Endothelial cell (in vitro differentiated cells): ENCODE data around the gene SAMD4B. TPM values are rescaled to one million over a fixed set of nuclear protein-coding genes. Genes with fewer than 3 reads are reported as not detected.

Experiments used
- DNase-seq: peaks from one replicate; pipeline ENCODE4 v3.0.0; 2021; ENCODE audit warnings: low spot score
- H3K27ac Mint-ChIP-seq: one replicate; pipeline ENCODE4 v1.8.0; 2021; ENCODE audit warnings: mixed read lengths, inconsistent platforms; ENCODE audit not compliant: unreplicated experiment
- H3K27me3 Mint-ChIP-seq: one replicate; pipeline ENCODE4 v1.8.0; 2021; ENCODE audit warnings: mild to moderate bottlenecking, moderate library complexity, mixed read lengths, inconsistent platforms; ENCODE audit not compliant: unreplicated experiment
- H3K36me3 Mint-ChIP-seq: one replicate; pipeline ENCODE4 v1.8.0; 2021; ENCODE audit warnings: mild to moderate bottlenecking, low read depth, mixed read lengths, inconsistent platforms; ENCODE audit not compliant: unreplicated experiment
- H3K4me1 Mint-ChIP-seq: one replicate; pipeline ENCODE4 v1.8.0; 2021; ENCODE audit warnings: mild to moderate bottlenecking, mixed read lengths, inconsistent platforms; ENCODE audit not compliant: unreplicated experiment
- H3K4me3 Mint-ChIP-seq: one replicate; pipeline ENCODE4 v1.8.0; 2021; ENCODE audit warnings: mild to moderate bottlenecking, mixed read lengths, inconsistent platforms; ENCODE audit not compliant: unreplicated experiment
- H3K9me3 Mint-ChIP-seq: one replicate; pipeline ENCODE4 v1.8.0; 2021; ENCODE audit warnings: mixed read lengths, inconsistent platforms; ENCODE audit not compliant: unreplicated experiment
- CTCF ChIP-seq: fragments of 200-600 bp; sonication (generic); IDR thresholded peaks from one replicate; pipeline ENCODE4 v1.5.0; 2021; ENCODE audit warnings: antibody characterized with exemption; ENCODE audit not compliant: unreplicated experiment
- total RNA-seq: library from RNA; stranded (reverse); fragmentation: NEBNext Ultra II Directional; extraction: Animal tissue kit (Norgen Biotek cat#: 25700); gene quantifications from one replicate; pipeline ENCODE4 v1.2.1, GENCODE V29; 2021; ENCODE audit not compliant: unreplicated experiment

The SAMD4B gene
- total RNA-seq, 1 donor from 2014 or later: 127 TPM

GRCh38 chr19:39397360-39398296 is 55.4 kb downstream of the SAMD4B start:
- Mint-ChIP-seq H3K9me3 (no peaks in the 10 kb centered on the region), H3K4me3 (peak overlapping the region; percentile 38), H3K27ac (peak overlapping the region; percentile 89), H3K4me1 (peaks cover 20% of the 10 kb centered on the region), H3K36me3 (peaks cover 13% of the 10 kb centered on the region), H3K27me3 (peaks cover 21% of the 10 kb centered on the region)
- peak; percentile 94 for DNase-seq
- peak; percentile 76 for TF ChIP-seq CTCF

- Mint-ChIP-seq H3K4me3 (no peak overlapping the region), H3K9me3 (no peaks in the 10 kb centered on the region), H3K36me3 (peaks cover 13% of the 10 kb centered on the region), H3K4me1 (peaks cover 20% of the 10 kb centered on the region), H3K27ac (peak overlapping the region; percentile 89), H3K27me3 (peaks cover 21% of the 10 kb centered on the region)
- no peak for DNase-seq
- TF ChIP-seq CTCF: no peak
Observed at GRCh38 chr19:39398297-39398864, 56.2 kb downstream of the SAMD4B start.

DNA sequence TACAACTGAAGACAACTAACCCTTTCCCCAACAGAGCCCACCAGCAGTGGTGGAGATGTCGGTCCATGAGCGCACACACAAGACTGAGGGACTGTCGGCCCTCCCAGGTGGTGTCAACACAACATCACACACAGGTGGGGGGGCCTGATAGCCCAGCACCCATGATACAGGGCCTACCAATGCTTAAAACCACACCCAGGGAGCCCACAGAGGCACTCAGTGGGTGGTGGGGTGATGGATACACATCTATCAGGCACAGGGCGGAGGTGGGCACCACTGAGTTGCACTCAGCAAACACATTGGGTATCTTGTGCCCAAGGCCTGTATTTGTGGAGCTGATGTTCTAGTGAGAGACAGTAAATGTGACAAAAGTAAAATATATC is 57.4 kb downstream of the SAMD4B start:
- H3K9me3 Mint-ChIP-seq: no peaks in the 10 kb centered on the region
- no peak for DNase-seq
- H3K4me1 Mint-ChIP-seq: peaks cover 23% of the 10 kb centered on the region
- no peak for TF ChIP-seq CTCF
- H3K27ac Mint-ChIP-seq: no peak overlapping the region
- H3K36me3 Mint-ChIP-seq: peaks cover 12% of the 10 kb centered on the region
- H3K27me3 Mint-ChIP-seq: peaks cover 23% of the 10 kb centered on the region
- H3K4me3 Mint-ChIP-seq: peak overlapping the region; percentile 42

- Mint-ChIP-seq H3K27ac (no peak overlapping the region), H3K4me3 (peak overlapping the region; percentile 42), H3K9me3 (no peaks in the 10 kb centered on the region), H3K4me1 (peaks cover 23% of the 10 kb centered on the region), H3K36me3 (peaks cover 11% of the 10 kb centered on the region), H3K27me3 (peaks cover 23% of the 10 kb centered on the region)
- no peak for DNase-seq
- TF ChIP-seq CTCF: no peak
Observed at GRCh38 chr19:39400061-39400460, 57.8 kb downstream of the SAMD4B start.

DNA sequence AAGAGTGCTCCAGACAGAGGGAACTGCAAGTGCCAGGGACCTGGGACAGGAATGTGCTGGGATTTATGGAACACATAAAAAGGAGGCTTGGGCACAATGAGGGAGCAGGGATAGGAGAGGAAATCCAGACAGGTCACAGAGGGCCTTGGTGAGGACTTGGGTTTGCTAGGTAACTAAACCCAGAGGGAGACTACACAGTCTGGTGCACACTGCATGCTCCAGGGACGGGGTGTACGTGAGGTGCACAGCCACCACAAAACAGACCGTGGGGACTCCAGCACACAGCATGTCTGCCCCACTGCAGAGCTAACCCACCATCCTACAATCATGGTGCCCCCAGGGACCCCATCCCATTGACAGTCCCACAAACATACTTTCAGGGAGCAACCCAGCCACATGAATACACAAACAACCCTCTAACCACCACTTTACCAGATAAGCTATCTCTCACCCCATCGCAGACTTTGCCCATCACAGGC is 58.9 kb downstream of the SAMD4B start:
- peak overlapping the region; percentile 92 for H3K27ac Mint-ChIP-seq
- H3K9me3 Mint-ChIP-seq: no peaks in the 10 kb centered on the region
- no peak for TF ChIP-seq CTCF
- H3K36me3 Mint-ChIP-seq: peaks cover 8% of the 10 kb centered on the region
- H3K4me1 Mint-ChIP-seq: peaks cover 24% of the 10 kb centered on the region
- peak overlapping the region; percentile 60 for H3K4me3 Mint-ChIP-seq
- no peak for DNase-seq
- H3K27me3 Mint-ChIP-seq: peaks cover 22% of the 10 kb centered on the region
